Activated T-cell treated with anti-CD3 and anti-CD28 coated beads, Interleukin-2, amount 50 U/mL, for 24 hours (primary cell): ENCODE measurements around the gene RYR2.

Experiments used
- DNase-seq: peaks from one replicate; pipeline ENCODE4 v3.0.0-alpha.2; 2020
- H3K27ac Mint-ChIP-seq: 2 replicates; pipeline ENCODE4 v1.8.0; 2020; ENCODE audit warnings: mild to moderate bottlenecking, mixed read lengths
- H3K27me3 Mint-ChIP-seq: 2 replicates; pipeline ENCODE4 v1.8.0; 2020; ENCODE audit warnings: mixed read lengths
- H3K36me3 Mint-ChIP-seq: 2 replicates; pipeline ENCODE4 v1.8.0; 2020; ENCODE audit warnings: low read depth, mixed read lengths
- H3K4me1 Mint-ChIP-seq: 2 replicates; pipeline ENCODE4 v1.8.0; 2020; ENCODE audit warnings: low read depth, mixed read lengths
- H3K4me3 Mint-ChIP-seq: 2 replicates; pipeline ENCODE4 v1.8.0; 2020; ENCODE audit warnings: mild to moderate bottlenecking, moderate library complexity, mixed read lengths
- H3K9me3 Mint-ChIP-seq: 2 replicates; pipeline ENCODE4 v1.8.0; 2020; ENCODE audit warnings: mixed read lengths

The RYR2 gene

GRCh38 chr1:237166086-237166485 lies 124.1 kb downstream of the RYR2 start:
- H3K9me3 Mint-ChIP-seq = no peaks in the 10 kb centered on the region
- H3K27ac Mint-ChIP-seq = no peak overlapping the region
- H3K27me3 Mint-ChIP-seq = peaks cover 11% of the 10 kb centered on the region
- no peaks in the 10 kb centered on the region for H3K36me3 Mint-ChIP-seq
- no peak overlapping the region for H3K4me3 Mint-ChIP-seq
- no peak for DNase-seq
- H3K4me1 Mint-ChIP-seq = no peaks in the 10 kb centered on the region

GRCh38 chr1:237166593-237167101 lies 124.7 kb downstream of the RYR2 start:
- Mint-ChIP-seq H3K27me3 (peaks cover 11% of the 10 kb centered on the region), H3K4me3 (no peak overlapping the region), H3K4me1 (no peaks in the 10 kb centered on the region), H3K27ac (no peak overlapping the region), H3K9me3 (no peaks in the 10 kb centered on the region), H3K36me3 (no peaks in the 10 kb centered on the region)
- DNase-seq = no peak

- no peak overlapping the region for H3K27ac Mint-ChIP-seq
- H3K9me3 Mint-ChIP-seq = no peaks in the 10 kb centered on the region
- H3K27me3 Mint-ChIP-seq = peaks cover 8% of the 10 kb centered on the region
- no peaks in the 10 kb centered on the region for H3K4me1 Mint-ChIP-seq
- no peak for DNase-seq
- H3K4me3 Mint-ChIP-seq = no peak overlapping the region
- H3K36me3 Mint-ChIP-seq = no peaks in the 10 kb centered on the region
These were observed 128.2 kb downstream of the RYR2 start for GRCh38 chr1:237170149-237170548.

GRCh38 chr1:237171454-237172117 lies 129.6 kb downstream of the RYR2 start:
- no peak for DNase-seq
- Mint-ChIP-seq H3K27me3 (peaks cover 8% of the 10 kb centered on the region), H3K4me1 (no peaks in the 10 kb centered on the region), H3K27ac (no peak overlapping the region), H3K36me3 (no peaks in the 10 kb centered on the region), H3K9me3 (no peaks in the 10 kb centered on the region), H3K4me3 (no peak overlapping the region)

- Mint-ChIP-seq H3K27ac (no peak overlapping the region), H3K27me3 (peaks cover 8% of the 10 kb centered on the region), H3K9me3 (no peaks in the 10 kb centered on the region), H3K4me3 (no peak overlapping the region), H3K36me3 (no peaks in the 10 kb centered on the region), H3K4me1 (no peaks in the 10 kb centered on the region)
- no peak for DNase-seq
These were observed 130.1 kb downstream of the RYR2 start for GRCh38 chr1:237172118-237172485.

- no peak overlapping the region for H3K27ac Mint-ChIP-seq
- no peaks in the 10 kb centered on the region for H3K36me3 Mint-ChIP-seq
- H3K4me1 Mint-ChIP-seq = no peaks in the 10 kb centered on the region
- H3K4me3 Mint-ChIP-seq = no peak overlapping the region
- no peaks in the 10 kb centered on the region for H3K9me3 Mint-ChIP-seq
- no peak for DNase-seq
- peaks cover 2% of the 10 kb centered on the region for H3K27me3 Mint-ChIP-seq
These were observed 137.5 kb downstream of the RYR2 start for GRCh38 chr1:237179503-237179902.

GRCh38 chr1:237180256-237180655 lies 138.3 kb downstream of the RYR2 start:
- H3K4me3 Mint-ChIP-seq = no peak overlapping the region

GRCh38 chr1:237181743-237182317 lies 139.8 kb downstream of the RYR2 start:
- no peaks in the 10 kb centered on the region for H3K36me3 Mint-ChIP-seq
- no peaks in the 10 kb centered on the region for H3K9me3 Mint-ChIP-seq
- no peaks in the 10 kb centered on the region for H3K4me1 Mint-ChIP-seq
- H3K27me3 Mint-ChIP-seq = peaks cover 2% of the 10 kb centered on the region
- no peak overlapping the region for H3K27ac Mint-ChIP-seq
- DNase-seq = no peak
- no peak overlapping the region for H3K4me3 Mint-ChIP-seq

More at GRCh38 chr1:237180256-237180655, 138.3 kb downstream of the RYR2 start:
- no peaks in the 10 kb centered on the region for H3K36me3 Mint-ChIP-seq
- no peak overlapping the region for H3K27ac Mint-ChIP-seq
- peaks cover 2% of the 10 kb centered on the region for H3K27me3 Mint-ChIP-seq
- DNase-seq = no peak
- no peaks in the 10 kb centered on the region for H3K9me3 Mint-ChIP-seq
- no peaks in the 10 kb centered on the region for H3K4me1 Mint-ChIP-seq

GRCh38 chr1:237183963-237184540 lies 142.1 kb downstream of the RYR2 start:
- no peak for DNase-seq
- no peak overlapping the region for H3K4me3 Mint-ChIP-seq
- H3K4me1 Mint-ChIP-seq = no peaks in the 10 kb centered on the region
- H3K36me3 Mint-ChIP-seq = no peaks in the 10 kb centered on the region
- peaks cover 2% of the 10 kb centered on the region for H3K27me3 Mint-ChIP-seq
- no peaks in the 10 kb centered on the region for H3K9me3 Mint-ChIP-seq
- no peak overlapping the region for H3K27ac Mint-ChIP-seq

GRCh38 chr1:237186675-237187074 lies 144.7 kb downstream of the RYR2 start:
- no peak for DNase-seq
- H3K36me3 Mint-ChIP-seq = no peaks in the 10 kb centered on the region
- no peaks in the 10 kb centered on the region for H3K27me3 Mint-ChIP-seq

GRCh38 chr1:237187842-237188241 lies 145.9 kb downstream of the RYR2 start:
- H3K9me3 Mint-ChIP-seq = no peaks in the 10 kb centered on the region
- no peaks in the 10 kb centered on the region for H3K36me3 Mint-ChIP-seq
- H3K4me3 Mint-ChIP-seq = no peak overlapping the region
- H3K27me3 Mint-ChIP-seq = no peaks in the 10 kb centered on the region
- no peak for DNase-seq
- no peak overlapping the region for H3K27ac Mint-ChIP-seq
- no peaks in the 10 kb centered on the region for H3K4me1 Mint-ChIP-seq

More at GRCh38 chr1:237186675-237187074, 144.7 kb downstream of the RYR2 start:
- Mint-ChIP-seq H3K27ac (no peak overlapping the region), H3K4me1 (no peaks in the 10 kb centered on the region), H3K9me3 (no peaks in the 10 kb centered on the region), H3K4me3 (no peak overlapping the region)

- Mint-ChIP-seq H3K36me3 (no peaks in the 10 kb centered on the region), H3K4me1 (no peaks in the 10 kb centered on the region), H3K27me3 (no peaks in the 10 kb centered on the region), H3K27ac (no peak overlapping the region), H3K9me3 (no peaks in the 10 kb centered on the region), H3K4me3 (no peak overlapping the region)
- no peak for DNase-seq
These were observed 149.4 kb downstream of the RYR2 start for GRCh38 chr1:237191403-237191802.

- H3K36me3 Mint-ChIP-seq = no peaks in the 10 kb centered on the region
- H3K27me3 Mint-ChIP-seq = no peaks in the 10 kb centered on the region
- H3K4me3 Mint-ChIP-seq = no peak overlapping the region
- H3K4me1 Mint-ChIP-seq = no peaks in the 10 kb centered on the region
- H3K27ac Mint-ChIP-seq = no peak overlapping the region
- no peak for DNase-seq
- no peaks in the 10 kb centered on the region for H3K9me3 Mint-ChIP-seq
These were observed 155.8 kb downstream of the RYR2 start for GRCh38 chr1:237197470-237198425.

GRCh38 chr1:237199026-237199425 lies 157.0 kb downstream of the RYR2 start:
- no peaks in the 10 kb centered on the region for H3K36me3 Mint-ChIP-seq
- no peaks in the 10 kb centered on the region for H3K27me3 Mint-ChIP-seq
- no peaks in the 10 kb centered on the region for H3K4me1 Mint-ChIP-seq
- no peak overlapping the region for H3K27ac Mint-ChIP-seq
- H3K9me3 Mint-ChIP-seq = no peaks in the 10 kb centered on the region
- DNase-seq = no peak
- no peak overlapping the region for H3K4me3 Mint-ChIP-seq
